Measurements from ENCODE around the gene SPACA9.

SPACA9 gene

DNA sequence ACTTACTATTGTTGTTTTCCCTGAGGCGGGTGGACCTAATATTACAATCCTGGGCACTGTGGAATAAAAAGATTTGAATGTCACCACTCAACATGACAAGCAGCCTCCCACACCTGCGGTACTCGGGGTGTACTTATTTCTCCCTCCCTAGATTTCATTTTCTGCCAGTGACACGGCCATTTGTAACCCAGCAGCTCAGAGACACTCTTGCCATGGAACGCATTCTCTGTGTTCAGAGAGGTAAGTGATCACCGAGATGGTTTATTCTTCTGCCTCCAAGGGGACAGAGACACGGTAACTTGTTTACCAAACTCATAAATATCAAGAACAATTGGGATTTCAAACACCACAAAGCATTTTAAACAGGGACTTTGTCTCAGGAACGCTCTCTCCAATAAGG lies 11.8 kb upstream of the SPACA9 start:
- TF ChIP-seq CTCF (IDR thresholded peaks at IDR 0.05; ENCODE audit: insufficient read depth, low read length, missing control alignments), result no peak
- ChIA-PET CTCF (interaction anchor here (1.2 kb wide), 2 partner anchors 10 to 35 kb away, joined by 3 read pairs; no protein-coding TSS in a partner anchor), POLR2A (no interaction called here)
- no peak for DNase-seq (ENCODE audit: low read depth, low spot score)
- no peak overlapping the region for H3K4me3 ChIP-seq (ENCODE audit: low read depth, low read length)

- H3K4me3 ChIP-seq (ENCODE audit: low read depth, low read length), result no peak overlapping the region
- DNase-seq (ENCODE audit: low read depth, low spot score), result no peak
- POLR2A ChIA-PET, result no interaction called here
- TF ChIP-seq CTCF (IDR thresholded peaks at IDR 0.05; ENCODE audit: insufficient read depth, low read length, missing control alignments), result no peak
- CTCF ChIA-PET, result no interaction called here
Observed at GRCh38 chr9:132869266-132869665, 9.4 kb upstream of the SPACA9 start.

DNA sequence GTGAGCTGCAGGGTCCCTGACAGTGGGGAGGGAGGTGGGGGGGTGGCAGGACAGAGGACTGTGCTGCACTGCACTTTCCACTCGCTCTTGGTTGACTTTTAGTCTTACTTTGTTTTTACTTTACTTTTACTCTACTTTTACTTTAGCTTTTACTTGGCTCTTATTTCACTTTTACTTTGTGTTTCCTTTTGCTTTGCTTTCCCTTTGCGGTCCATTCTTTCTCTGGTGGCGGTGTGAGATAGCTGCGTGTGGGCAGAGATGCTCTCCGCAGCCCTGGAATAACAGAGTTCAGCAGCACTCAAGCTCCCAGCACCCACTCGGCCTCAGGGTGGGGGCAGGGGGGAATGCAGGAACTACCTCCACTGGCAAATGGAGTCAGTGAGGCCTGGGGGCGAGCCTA lies 5.3 kb upstream of the SPACA9 start:
- POLR2A ChIA-PET, result no interaction called here
- no peak for TF ChIP-seq CTCF (IDR thresholded peaks at IDR 0.05; ENCODE audit: insufficient read depth, low read length, missing control alignments)
- CTCF ChIA-PET, result interaction anchor here (1.8 kb wide), 1 partner anchor 28 kb away, joined by 5 read pairs; no protein-coding TSS in a partner anchor
- H3K4me3 ChIP-seq (ENCODE audit: low read depth, low read length), result no peak overlapping the region
- DNase-seq (ENCODE audit: low read depth, low spot score), result no peak

GRCh38 chr9:132875159-132875558 lies 3.5 kb upstream of the SPACA9 start:
- CTCF ChIA-PET, result interaction anchor here (1.3 kb wide), 1 partner anchor 23 kb away, joined by 3 read pairs; no protein-coding TSS in a partner anchor

DNA sequence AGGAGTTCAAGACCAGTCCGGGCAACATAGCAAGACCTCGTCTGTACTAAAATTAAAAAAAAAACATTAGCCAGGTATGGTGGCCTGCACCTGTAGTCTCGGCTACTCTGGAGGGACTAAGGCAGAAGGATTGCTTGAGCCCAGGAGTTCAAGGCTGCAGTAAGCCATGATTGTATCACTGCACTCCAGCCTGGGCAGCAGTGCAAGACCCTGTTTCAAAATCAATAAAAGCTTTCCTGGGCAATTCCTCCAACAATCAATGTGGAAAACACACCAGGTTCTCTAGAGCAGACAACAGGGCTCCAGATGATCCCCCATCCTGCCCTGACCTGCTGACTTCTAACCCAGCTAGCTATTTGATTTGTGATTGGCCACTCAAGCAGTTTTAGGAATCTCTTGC lies 1.8 kb upstream of the SPACA9 start:
- no peak for TF ChIP-seq CTCF (IDR thresholded peaks at IDR 0.05; ENCODE audit: insufficient read depth, low read length, missing control alignments)
- POLR2A ChIA-PET, result interaction anchor here (0.7 kb wide), 1 partner anchor 39 kb away, joined by 3 read pairs; no protein-coding TSS in a partner anchor
- no peak overlapping the region for H3K4me3 ChIP-seq (ENCODE audit: low read depth, low read length)
- DNase-seq (ENCODE audit: low read depth, low spot score), result no peak
- CTCF ChIA-PET, result interaction anchor here (1.3 to 1.4 kb wide), 2 partner anchors 9 to 26 kb away, joined by 3 to 5 read pairs; no protein-coding TSS in a partner anchor

More at GRCh38 chr9:132875159-132875558, 3.5 kb upstream of the SPACA9 start:
- no peak for TF ChIP-seq CTCF (IDR thresholded peaks at IDR 0.05; ENCODE audit: insufficient read depth, low read length, missing control alignments)
- DNase-seq (ENCODE audit: low read depth, low spot score), result no peak
- POLR2A ChIA-PET, result no interaction called here
- no peak overlapping the region for H3K4me3 ChIP-seq (ENCODE audit: low read depth, low read length)

DNA sequence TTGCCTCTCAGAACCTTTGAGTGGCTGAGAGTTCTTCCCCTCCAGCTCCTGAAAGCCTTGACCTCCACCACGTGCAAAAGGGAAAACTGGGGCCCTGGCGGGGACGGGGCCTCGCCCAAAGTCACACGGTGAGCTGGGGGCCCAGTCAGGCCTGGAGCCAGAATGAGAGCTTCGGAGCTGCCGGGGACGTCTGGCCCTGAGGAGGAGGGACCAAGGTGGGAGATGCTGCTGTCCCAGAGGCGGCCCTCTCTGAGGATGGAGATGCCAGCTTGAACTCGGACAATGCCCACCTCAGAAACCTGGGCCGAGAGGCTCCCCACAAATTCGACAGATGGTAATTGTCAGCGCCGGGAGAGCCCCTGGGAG lies 1.3 kb upstream of the SPACA9 start:
- peak overlapping the region; percentile 94 for H3K4me3 ChIP-seq (ENCODE audit: low read depth, low read length)
- ChIA-PET POLR2A (interaction anchor here (0.7 kb wide), 1 partner anchor 39 kb away, joined by 3 read pairs; no protein-coding TSS in a partner anchor), CTCF (interaction anchor here (0.6 to 1.4 kb wide), 4 partner anchors 10 to 606 kb away, joined by 3 to 5 read pairs (median 3); no protein-coding TSS in a partner anchor)
- no peak for DNase-seq (ENCODE audit: low read depth, low spot score)
- no peak for TF ChIP-seq CTCF (IDR thresholded peaks at IDR 0.05; ENCODE audit: insufficient read depth, low read length, missing control alignments)
